IMR-90 (cell line): ENCODE data around the gene RAB39B. TPM values are rescaled to one million over a fixed set of nuclear protein-coding genes. Genes with fewer than 3 reads are reported as not detected.

ENCODE experiments used
- ATAC-seq: fragments of 200-7000 bp; cut with Tn5 transposase; 2 replicates; pipeline ENCODE4 v1.9.1; 2020; ENCODE audit warnings: low read depth, mild to moderate bottlenecking, moderate library complexity
- BruUV-seq: library from RNA; stranded (reverse); fragments of 400-500 nt; replicated peaks from 2 replicates; lab custom pipeline; 2021; lab: Mats Ljungman, UMichigan
- CTCF ChIA-PET: fragments of 300-600 bp; formaldehyde crosslinking; extraction: SDS; loops from one replicate; lab custom pipeline; 2021; ENCODE audit warnings: antibody characterized with exemption; lab: Yijun Ruan, JAX
- POLR2A ChIA-PET: fragments of 300-600 bp; sonication (Branson Sonifier 250); formaldehyde crosslinking; loops from one replicate; lab custom pipeline; 2022; ENCODE audit warnings: antibody characterized with exemption; ENCODE audit not compliant: unreplicated experiment; lab: Charles Lee
- DNase-seq: peaks from one replicate; pipeline ENCODE4 v3.0.0; 2013
- H2AFZ ChIP-seq: replicated peaks from 2 replicates; pipeline ENCODE3; 2013; ENCODE audit warnings: low read length, mild to moderate bottlenecking; ENCODE audit not compliant: poor library complexity
- H2AK5ac ChIP-seq: 2 replicates; pipeline ENCODE4 v1.6.1; 2013; ENCODE audit warnings: low read depth, low read length, inconsistent platforms
- H2AK9ac ChIP-seq: replicated peaks from 2 replicates; pipeline ENCODE3; 2013; ENCODE audit warnings: mild to moderate bottlenecking, low read depth, low read length, moderate library complexity; ENCODE audit not compliant: poor library complexity
- H2BK120ac ChIP-seq: 2 replicates; pipeline ENCODE4 v1.6.1; 2013; ENCODE audit warnings: low read depth, low read length, inconsistent platforms
- H2BK15ac ChIP-seq: 3 replicates; pipeline ENCODE4 v1.6.1; 2013; ENCODE audit warnings: low read depth, low read length, inconsistent platforms
- H2BK20ac ChIP-seq: 2 replicates; pipeline ENCODE4 v1.6.1; 2013; ENCODE audit warnings: low read depth, mild to moderate bottlenecking, inconsistent platforms, low read length, moderate library complexity
- H2BK5ac ChIP-seq: 2 replicates; pipeline ENCODE4 v1.6.1; 2013; ENCODE audit warnings: mild to moderate bottlenecking, low read depth, low read length, inconsistent platforms; ENCODE audit not compliant: poor library complexity, severe bottlenecking
- H3K14ac ChIP-seq: replicated peaks from 2 replicates; pipeline ENCODE4 v1.6.1; 2013; ENCODE audit warnings: low read depth, low read length, inconsistent platforms
- H3K18ac ChIP-seq: 2 replicates; pipeline ENCODE4 v1.6.1; 2013; ENCODE audit warnings: low read depth, low read length, control low read depth
- H3K23ac ChIP-seq: 2 replicates; pipeline ENCODE4 v1.6.1; 2013; ENCODE audit warnings: low read depth, low read length, inconsistent platforms
- H3K27ac ChIP-seq: 2 replicates; pipeline ENCODE4 v1.5.1; 2013; ENCODE audit warnings: mild to moderate bottlenecking, control low read depth, low read length; ENCODE audit not compliant: insufficient read depth
- H3K27me3 ChIP-seq: 2 replicates; pipeline ENCODE4 v1.6.1; 2013; ENCODE audit warnings: low read length; ENCODE audit not compliant: control insufficient read depth, insufficient read depth
- H3K36me3 ChIP-seq: 2 replicates; pipeline ENCODE4 v1.6.1; 2013; ENCODE audit warnings: low read length, mixed read lengths; ENCODE audit not compliant: control insufficient read depth, insufficient read depth
- H3K4ac ChIP-seq: 2 replicates; pipeline ENCODE4 v1.6.1; 2013; ENCODE audit warnings: low read depth, low read length, inconsistent platforms
- H3K4me1 ChIP-seq: 2 replicates; pipeline ENCODE4 v1.6.1; 2013; ENCODE audit warnings: low read length, mixed read lengths; ENCODE audit not compliant: control insufficient read depth, insufficient read depth
- H3K4me2 ChIP-seq: 2 replicates; pipeline ENCODE4 v1.6.1; 2013; ENCODE audit warnings: low read depth, mild to moderate bottlenecking, control low read depth, low read length, moderate library complexity
- H3K4me3 ChIP-seq: 2 replicates; pipeline ENCODE4 v1.5.1; 2013; ENCODE audit warnings: low read depth, mild to moderate bottlenecking, control low read depth, low read length, moderate library complexity; ENCODE audit not compliant: insufficient read depth
- H3K56ac ChIP-seq: 2 replicates; pipeline ENCODE4 v1.6.1; 2013; ENCODE audit warnings: low read length, inconsistent platforms; ENCODE audit not compliant: insufficient read depth; ENCODE audit errors: extremely low read depth
- H3K79me1 ChIP-seq, 2 experiments: 2 replicates each; pipeline ENCODE4 v1.6.1; 2013; ENCODE audit warnings: low read length in 2 of 2, inconsistent platforms in 1 of 2, low read depth in 1 of 2
- H3K9ac ChIP-seq: 2 replicates; pipeline ENCODE4 v1.6.1; 2013; ENCODE audit warnings: low read depth, low read length, control low read depth
- H3K9me1 ChIP-seq: 2 replicates; pipeline ENCODE4 v1.6.1; 2013; ENCODE audit warnings: low read length, inconsistent platforms; ENCODE audit not compliant: insufficient read depth
- H3K9me3 ChIP-seq: 2 replicates; pipeline ENCODE4 v1.6.1; 2013; ENCODE audit warnings: low read length; ENCODE audit not compliant: control insufficient read depth, insufficient read depth
- H4K20me1 ChIP-seq: 2 replicates; pipeline ENCODE4 v1.6.1; 2013; ENCODE audit warnings: low read length, inconsistent platforms; ENCODE audit not compliant: insufficient read depth
- H4K5ac ChIP-seq: 2 replicates; pipeline ENCODE4 v1.6.1; 2013; ENCODE audit warnings: mild to moderate bottlenecking, low read depth, low read length, control low read depth
- H4K8ac ChIP-seq, 2 experiments: 2 replicates each; pipeline ENCODE4 v1.6.1; 2013; ENCODE audit warnings: low read depth in 2 of 2, low read length in 2 of 2, control low read depth in 1 of 2, inconsistent platforms in 1 of 2
- H4K91ac ChIP-seq: 2 replicates; pipeline ENCODE4 v1.6.1; 2013; ENCODE audit warnings: low read depth, low read length, inconsistent platforms; ENCODE audit not compliant: insufficient read depth
- CHD1 ChIP-seq: IDR thresholded peaks from 2 replicates; pipeline ENCODE4 v1.6.1; 2012; ENCODE audit warnings: low read depth, low read length, improper control_type of control experiment
- CTCF ChIP-seq: conservative IDR thresholded peaks from 2 replicates; pipeline ENCODE4 v1.5.1; 2012; ENCODE audit warnings: mild to moderate bottlenecking, low read depth, low read length, improper control_type of control experiment
- WGBS, 2 experiments: methylation state at CpG; one replicate each; pipeline versions ENCODE4 v1.1.5 to v1.1.7; 2013; ENCODE audit warnings: missing lambda C conversion rate in 2 of 2; ENCODE audit not compliant: insufficient read length in 1 of 2; ENCODE audit errors: extremely low coverage in 2 of 2; 5-methylcytosine and 5-hydroxymethylcytosine counted together
- dilution Hi-C: fragments of 300-500 bp; cut with HindIII; formaldehyde crosslinking; loops from one replicate; pipeline ENCODE4 v1.14.3; 2018; ENCODE audit warnings: low sequenced_read_pairs; ENCODE audit not compliant: unreplicated experiment
- in situ Hi-C: fragments of 300-500 bp; cut with MboI; formaldehyde crosslinking; loops from 3 replicates; pipeline ENCODE4 v1.14.3; 2019; ENCODE audit warnings: low sequenced_read_pairs, inconsistent platforms, mixed read lengths
- intact Hi-C: fragments of 100-400 bp; cut with micrococcal nuclease; formaldehyde crosslinking; loops from 2 replicates; pipeline ENCODE4 v1.10.0; 2022
- polyA plus RNA-seq, 3 experiments: library from polyadenylated mRNA; depleted of rRNA; stranded (reverse); fragments of >200 nt; gene quantifications; 2 replicates each; pipeline ENCODE4 v1.2.3, GENCODE V29; 2012; ENCODE audit warnings: low replicate concordance in 1 of 3
- total RNA-seq: library from RNA; depleted of rRNA; stranded (reverse); fragments of >200 nt; gene quantifications from 2 replicates; pipeline ENCODE4 v1.2.3, GENCODE V29; 2012

The RAB39B gene
- total and polyA plus RNA-seq, 2 of the 4 experiments (the other 2 are of a cell fraction): 0.29 to 0.54 TPM

DNA sequence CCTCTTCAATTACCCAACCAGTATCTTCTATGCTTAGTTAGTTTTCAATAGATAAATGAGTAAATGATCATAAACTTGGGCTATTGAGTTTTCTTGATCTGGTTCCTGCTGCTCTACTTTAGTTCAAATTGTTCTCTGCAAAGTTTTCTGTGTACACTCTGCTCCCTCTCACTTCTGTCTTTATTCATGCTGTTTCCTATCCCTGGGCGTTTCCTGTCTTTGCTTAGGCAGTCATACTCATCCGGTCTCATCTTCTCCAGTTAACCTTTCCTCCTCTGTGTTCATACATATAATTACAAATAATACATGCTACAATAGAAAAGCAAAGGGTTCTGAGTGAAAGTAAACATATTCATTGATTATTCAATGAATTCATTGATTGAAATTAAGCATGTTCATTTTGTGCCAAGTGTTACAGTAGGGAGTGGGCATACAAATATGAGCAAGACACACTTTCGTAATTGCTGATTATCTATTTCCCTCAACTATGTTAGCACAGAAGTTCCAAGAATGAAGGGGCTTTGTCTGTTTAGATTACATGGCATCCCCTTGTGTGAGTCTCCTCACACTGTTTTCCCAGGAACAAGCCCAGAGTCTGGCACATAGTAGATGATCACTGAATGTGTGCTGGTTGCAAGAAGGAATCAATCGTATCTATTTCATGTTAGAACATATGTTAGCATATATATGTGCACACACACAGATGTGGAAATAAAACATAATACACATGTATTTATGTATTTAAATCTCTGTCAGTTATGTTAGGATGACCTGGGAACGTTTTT is 1.1 kb downstream of the RAB39B start:
- no peak overlapping the region for H3K27ac ChIP-seq
- no peak overlapping the region for H3K14ac ChIP-seq
- H2AK5ac ChIP-seq: no peak overlapping the region
- DNase-seq (no peak), ATAC-seq (no peak)
- H3K4me3 ChIP-seq: no peak overlapping the region
- no peak overlapping the region for H4K5ac ChIP-seq
- H3K23ac ChIP-seq: no peak overlapping the region
- H2BK5ac ChIP-seq: no peak overlapping the region
- H3K9ac ChIP-seq: no peak overlapping the region
- no peak overlapping the region for H4K8ac ChIP-seq
- H2BK120ac ChIP-seq: no peak overlapping the region
- H4K20me1 ChIP-seq: no peaks in the 10 kb centered on the region
- BruUV-seq: no TSS peak
- H2AK9ac ChIP-seq: no peak overlapping the region
- no peaks in the 10 kb centered on the region for H3K36me3 ChIP-seq
- ChIA-PET POLR2A (no interaction called here), CTCF (no interaction called here)
- no peak overlapping the region for H4K91ac ChIP-seq
- dilution Hi-C loops (no loop called here), intact Hi-C loops (no loop called here), in situ Hi-C loops (no loop called here)
- H3K9me3 ChIP-seq: peaks cover 2% of the 10 kb centered on the region; the same call in 1 of the 2 replicates
- H3K27me3 ChIP-seq: no peaks in the 10 kb centered on the region
- H3K4ac ChIP-seq: no peak overlapping the region
- WGBS, 2 experiments: no CpG with 5 or more reads among the region's 5 CpGs
- H3K18ac ChIP-seq: no peak overlapping the region
- no peak overlapping the region for H2BK20ac ChIP-seq
- H2BK15ac ChIP-seq: no peak overlapping the region
- H2AFZ ChIP-seq: no peak overlapping the region
- TF ChIP-seq CTCF (no peak), CHD1 (no peak)
- H3K9me1 ChIP-seq: no peaks in the 10 kb centered on the region
- no peak overlapping the region for H3K56ac ChIP-seq
- H3K4me2 ChIP-seq: no peak overlapping the region
- no peaks in the 10 kb centered on the region for H3K79me1 ChIP-seq
- no peaks in the 10 kb centered on the region for H3K4me1 ChIP-seq
